ENCODE data around the gene RPL35.
"Not testable (repeated sequence)": the region's sequence is repeated elsewhere in the genome, so short reads cannot be mapped to it uniquely, and the experiment has no call there.

RPL35 gene

GRCh38 chr9:124852829-124853531 lies 8.8 kb downstream of the RPL35 start, which contains the start of gene WDR38:
Gene WDR38 (plus strand): TSS chr9:124853460. CDS start chr9:124853532, 72 bp downstream.
- peak; percentile 79 for DNase-seq (ENCODE audit: low read depth)

GRCh38 chr9:124852121-124852828 lies 9.5 kb downstream of the RPL35 start:
- no peak for DNase-seq (ENCODE audit: low read depth)

GRCh38 chr9:124849801-124850200 lies 12.0 kb downstream of the RPL35 start:
- no peak for DNase-seq (ENCODE audit: low read depth)

- no peak for DNase-seq (ENCODE audit: low read depth)
These were observed 14.8 kb downstream of the RPL35 start for GRCh38 chr9:124846969-124847368.

GRCh38 chr9:124846467-124846866 lies 15.3 kb downstream of the RPL35 start:
- DNase-seq (ENCODE audit: low read depth) = not testable (repeated sequence)

GRCh38 chr9:124844291-124844690 lies 17.5 kb downstream of the RPL35 start:
- no peak for DNase-seq (ENCODE audit: low read depth)

- no peak for DNase-seq (ENCODE audit: low read depth)
These were observed 18.2 kb downstream of the RPL35 start for GRCh38 chr9:124843456-124844034.

GRCh38 chr9:124841075-124841821 lies 20.5 kb downstream of the RPL35 start:
- no peak for DNase-seq (ENCODE audit: low read depth)

- DNase-seq (ENCODE audit: low read depth) = no peak
These were observed 21.4 kb downstream of the RPL35 start for GRCh38 chr9:124840300-124840833.

- no peak for DNase-seq (ENCODE audit: low read depth)
These were observed 22.0 kb downstream of the RPL35 start for GRCh38 chr9:124839612-124840299.

GRCh38 chr9:124838567-124839275 lies 23.0 kb downstream of the RPL35 start:
- DNase-seq (ENCODE audit: low read depth) = not testable (repeated sequence)

GRCh38 chr9:124838132-124838531 lies 23.6 kb downstream of the RPL35 start:
- not testable (repeated sequence) for DNase-seq (ENCODE audit: low read depth)

- no peak for DNase-seq (ENCODE audit: low read depth)
These were observed 26.7 kb downstream of the RPL35 start for GRCh38 chr9:124835026-124835557.

GRCh38 chr9:124834591-124834990 lies 27.2 kb downstream of the RPL35 start:
- no peak for DNase-seq (ENCODE audit: low read depth)

GRCh38 chr9:124831642-124832364 lies 30.0 kb downstream of the RPL35 start:
- DNase-seq (ENCODE audit: low read depth) = no peak

GRCh38 chr9:124830593-124830992 lies 31.2 kb downstream of the RPL35 start:
- DNase-seq (ENCODE audit: low read depth) = no peak

- no peak for DNase-seq (ENCODE audit: low read depth)
These were observed 32.5 kb downstream of the RPL35 start for GRCh38 chr9:124829334-124829669.

- DNase-seq (ENCODE audit: low read depth) = no peak
These were observed 33.0 kb downstream of the RPL35 start for GRCh38 chr9:124828489-124829333.
